ENCODE results near the gene HES7. TPM values are rescaled to one million over a fixed set of nuclear protein-coding genes. Genes with fewer than 3 reads are reported as not detected.

The HES7 gene
- total RNA-seq, 1 experiment from 2014 or later, result 0.33 TPM

DNA sequence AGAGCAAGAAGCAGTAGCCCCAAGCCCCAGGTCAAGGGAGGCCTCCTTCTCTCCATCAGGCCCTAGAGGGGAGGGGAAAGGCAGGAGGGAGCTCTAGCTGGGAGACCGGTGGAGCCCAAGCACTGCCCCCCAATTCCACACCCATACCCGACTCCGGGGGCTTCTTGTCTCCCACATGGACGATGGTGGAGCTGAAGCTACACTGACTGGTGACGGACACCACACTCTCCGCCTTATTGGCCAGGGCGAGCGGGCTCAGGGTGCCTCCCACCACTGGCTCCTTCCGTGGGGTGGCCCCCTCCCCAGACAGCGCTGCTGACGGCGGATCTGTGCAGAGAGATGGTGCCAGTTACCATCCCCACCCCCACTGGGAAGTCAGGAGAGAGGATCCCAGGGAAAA lies 21.9 kb upstream of the HES7 start:
- no peak overlapping the region for H3T11ph ChIP-seq (ENCODE audit: low read length)
- H3K9ac ChIP-seq (ENCODE audit: extremely low read depth, insufficient read length, low read length), result no peak overlapping the region
- H3K18ac ChIP-seq (ENCODE audit: insufficient read length, low read depth, low read length), result no peak overlapping the region
- DNase-seq, result no peak
- H4K5ac ChIP-seq (ENCODE audit: insufficient read length, low read depth, low read length), result no peak overlapping the region
- no peaks in the 10 kb centered on the region for H3K79me2 ChIP-seq (ENCODE audit: insufficient read depth, low read length)
- no CpG with 5 or more reads among the region's 12 CpGs for WGBS (ENCODE audit: extremely low coverage, insufficient read length, low lambda C conversion rate)
- no peak overlapping the region for H2BK15ac ChIP-seq (ENCODE audit: low read depth, low read length)
- H3K79me1 ChIP-seq (ENCODE audit: insufficient read depth, low read depth, low read length, poor library complexity, severe bottlenecking), result peaks cover 2% of the 10 kb centered on the region
- H3K4ac ChIP-seq (ENCODE audit: low read depth, low read length), result no peak overlapping the region
- H3K23ac ChIP-seq (ENCODE audit: insufficient read length, low read depth, low read length), result no peak overlapping the region
- no peak overlapping the region for H2BK20ac ChIP-seq (ENCODE audit: low read depth, low read length, poor library complexity, severe bottlenecking)
- Mint-ChIP-seq H3K4me1 (0 out of 4 replicates have a peak, but pooled peaks cover 0 to 3% of the 10 kb centered on the region in 2 experiments), H3K27ac (no peak overlapping the region), H3K4me3 (no peak overlapping the region), H3K27me3 (ENCODE audit: low read depth) (no peaks in the 10 kb centered on the region; the same call in 1 of the 2 replicates), H3K9me3 (no peaks in the 10 kb centered on the region), H3K36me3 (ENCODE audit: insufficient read depth in 1 of 3, low read depth in 3 of 3) (peaks cover 40 to 76% (median 64%) of the 10 kb centered on the region in 3 experiments)
- no peak overlapping the region for H3K27ac ChIP-seq (ENCODE audit: insufficient read length, low read depth, low read length)
- no peaks in the 10 kb centered on the region for H3K27me3 ChIP-seq (ENCODE audit: insufficient read depth, low read length)
- no peak overlapping the region for H2AFZ ChIP-seq (ENCODE audit: low read length)
- no peak overlapping the region for H3K56ac ChIP-seq (ENCODE audit: insufficient read length, low read depth, low read length)
- no peaks in the 10 kb centered on the region for H3K9me3 ChIP-seq (ENCODE audit: control insufficient read depth, low read depth, low read length)
- H2BK5ac ChIP-seq (ENCODE audit: insufficient read length, low read length), result no peak overlapping the region
- H2BK12ac ChIP-seq (ENCODE audit: insufficient read length, low read depth, low read length), result no peak overlapping the region
- TF ChIP-seq CTCF (conservative IDR thresholded peaks at IDR 0.05), result no peak
- no peak overlapping the region for H4K91ac ChIP-seq (ENCODE audit: insufficient read length, low read depth, low read length)
- no peak overlapping the region for H2BK120ac ChIP-seq (ENCODE audit: low read depth, low read length, poor library complexity, severe bottlenecking)
- H4K20me1 ChIP-seq (ENCODE audit: control insufficient read depth, insufficient read depth, insufficient read length), result no peaks in the 10 kb centered on the region
- H4K8ac ChIP-seq (replicated peaks; ENCODE audit: insufficient read length, low read depth, low read length), result no peak overlapping the region
- no peak overlapping the region for H3K4me2 ChIP-seq (ENCODE audit: insufficient read depth, insufficient read length, low read length)
- H3K14ac ChIP-seq (ENCODE audit: insufficient read depth, low read length), result no peak overlapping the region
- no peaks in the 10 kb centered on the region for H3K4me1 ChIP-seq (ENCODE audit: insufficient read depth, low read length)
- no peak overlapping the region for H2AK5ac ChIP-seq (ENCODE audit: insufficient read length, low read length)
- no peaks in the 10 kb centered on the region for H3K23me2 ChIP-seq (ENCODE audit: insufficient read length, low read depth, low read length, poor library complexity, severe bottlenecking)

Measured in H9 (cell line).